Keratinocyte (primary cell): ENCODE results near the gene POU4F1.

Source experiments
- CTCF ChIP-seq, 3 experiments: IDR thresholded peaks in 1 of 3; conservative IDR thresholded peaks in 1 of 3; optimal IDR thresholded peaks in 1 of 3; 2 replicates in 2 of 3; 3 replicates in 1 of 3; pipeline versions ENCODE3 to v1.5.1; 2011; ENCODE audit warnings: low read length in 3 of 3, mild to moderate bottlenecking in 3 of 3, moderate library complexity in 2 of 3, control low read depth in 1 of 3, inconsistent platforms in 1 of 3; ENCODE audit not compliant: insufficient read depth in 2 of 3; ENCODE audit errors: extremely low read depth in 1 of 3
- EZH2 ChIP-seq: IDR thresholded peaks from one replicate; pipeline ENCODE4 v1.6.1; 2012; ENCODE audit warnings: inconsistent platforms, mild to moderate bottlenecking, low read length, moderate library complexity

- no peak for TF ChIP-seq CTCF (optimal IDR thresholded peaks at IDR 0.05 in 1 of 3, IDR thresholded peaks at IDR 0.05 in 1 of 3, conservative IDR thresholded peaks at IDR 0.05 in 1 of 3; ENCODE audit: extremely low read depth in 1 of 3, insufficient read depth in 2 of 3, low read length in 3 of 3)
- no peak for TF ChIP-seq EZH2
These were observed 27.7 kb upstream of the POU4F1 start for GRCh38 chr13:78631077-78631476.
